H7 (cell line): Measurements from ENCODE around the gene ATP7B. TPM values are rescaled to one million over a fixed set of nuclear protein-coding genes. Genes with fewer than 3 reads are reported as not detected.
"Not testable (repeated sequence)": the region's sequence is repeated elsewhere in the genome, so short reads cannot be mapped to it uniquely, and the experiment has no call there.

ENCODE experiments used
- DNase-seq: peaks from one replicate; pipeline ENCODE4 v3.0.0; 2012
- H3K27me3 ChIP-seq: 2 replicates; pipeline ENCODE4 v1.6.0; 2011; ENCODE audit warnings: mild to moderate bottlenecking, low read length; ENCODE audit not compliant: control insufficient read depth, insufficient read depth
- H3K36me3 ChIP-seq: replicated peaks from 2 replicates; pipeline ENCODE4 v1.5.1; 2011; ENCODE audit warnings: low read length; ENCODE audit not compliant: control insufficient read depth, insufficient read depth
- H3K4me3 ChIP-seq: 2 replicates; pipeline ENCODE4 v1.5.1; 2011; ENCODE audit warnings: low read depth, mild to moderate bottlenecking, control low read depth, low read length, moderate library complexity; ENCODE audit not compliant: insufficient read depth
- total RNA-seq: library from RNA; depleted of rRNA; stranded (reverse); fragments of >200 nt; shearing (Covaris generic); gene quantifications from 2 replicates; pipeline ENCODE4 v1.2.3, GENCODE V29; 2014; rRNA removed

ATP7B gene
- 2.4 and 3.1 TPM in 2 replicates for total RNA-seq

DNA sequence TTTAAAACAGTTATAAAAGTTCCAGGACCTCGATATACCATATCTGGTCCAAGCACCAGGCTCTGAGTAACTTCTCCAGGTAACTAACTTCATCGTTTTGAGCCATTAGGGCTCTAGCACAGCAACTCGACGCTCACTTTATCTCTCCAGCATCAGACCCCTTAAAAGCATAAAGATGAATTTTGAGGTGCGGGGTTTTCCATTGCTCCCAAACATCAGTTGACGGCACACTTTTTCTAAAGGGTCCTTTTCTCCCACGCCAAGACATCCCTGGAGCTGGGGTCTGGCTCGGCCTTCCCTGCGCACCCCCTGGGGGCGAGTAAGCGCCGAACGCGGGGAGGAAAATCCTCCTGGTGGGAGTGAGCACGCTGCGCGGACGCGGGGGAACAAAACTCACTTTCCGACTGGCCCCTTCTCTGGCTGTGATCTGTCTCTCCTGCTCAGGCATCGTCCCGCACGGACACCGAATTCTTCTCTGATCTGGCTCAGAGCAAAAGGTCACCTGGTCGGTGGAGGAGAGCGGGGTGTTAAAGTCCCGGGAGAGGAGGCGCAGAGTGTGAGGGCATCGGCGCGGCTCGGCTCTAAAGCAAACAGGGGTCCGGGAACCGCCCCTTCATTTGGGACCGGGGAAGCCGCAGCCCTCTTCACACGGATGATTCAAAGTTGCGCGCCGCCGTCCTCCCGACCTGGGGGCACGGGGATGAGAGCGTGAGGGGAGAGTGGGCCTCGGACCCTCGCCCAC lies at the start of gene ATP7B:
Gene ATP7B (minus strand): TSS at position 561 of the 742 bp plus-strand sequence. CDS start 113 bp downstream, at position 448.
- Histone ChIP-seq H3K4me3 (peak within 1 kb of the TSS; percentile 93), H3K27me3 (peaks cover 23% of the 10 kb centered on the region), H3K36me3 (no peaks in the 10 kb centered on the region)
- DNase-seq, result peak; percentile 86

DNA sequence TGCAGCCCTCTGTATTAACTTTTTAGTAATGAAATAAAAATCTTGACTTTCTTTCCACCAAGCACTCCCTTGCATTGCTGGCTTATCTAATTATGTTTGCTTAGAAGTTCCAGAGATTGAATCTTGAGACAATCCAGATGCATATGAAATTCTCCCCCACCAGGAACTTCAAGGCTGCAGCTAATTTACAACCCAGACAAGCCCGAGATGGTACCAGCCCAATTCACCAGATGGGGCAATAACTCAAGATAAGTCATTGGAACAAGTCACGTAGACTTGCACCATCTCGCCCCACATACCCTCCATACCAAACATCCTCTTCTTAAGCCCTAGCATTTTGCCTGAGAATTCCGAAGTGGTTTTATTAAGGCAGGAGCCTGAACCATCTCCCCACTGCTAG lies 42.2 kb upstream of the ATP7B start:
- peak; percentile 13 for DNase-seq
- no peak overlapping the region for H3K4me3 ChIP-seq
- no peaks in the 10 kb centered on the region for H3K36me3 ChIP-seq
- no peaks in the 10 kb centered on the region for H3K27me3 ChIP-seq

GRCh38 chr13:52051400-52051799 lies 40.1 kb upstream of the ATP7B start:
- DNase-seq, result no peak
- Histone ChIP-seq H3K27me3 (no peaks in the 10 kb centered on the region), H3K36me3 (no peaks in the 10 kb centered on the region), H3K4me3 (no peak overlapping the region)

- H3K4me3 ChIP-seq, result no peak overlapping the region
- no peaks in the 10 kb centered on the region for H3K27me3 ChIP-seq
- no peak for DNase-seq
- H3K36me3 ChIP-seq, result no peaks in the 10 kb centered on the region
These were observed 37.3 kb upstream of the ATP7B start for GRCh38 chr13:52048516-52048915.

DNA sequence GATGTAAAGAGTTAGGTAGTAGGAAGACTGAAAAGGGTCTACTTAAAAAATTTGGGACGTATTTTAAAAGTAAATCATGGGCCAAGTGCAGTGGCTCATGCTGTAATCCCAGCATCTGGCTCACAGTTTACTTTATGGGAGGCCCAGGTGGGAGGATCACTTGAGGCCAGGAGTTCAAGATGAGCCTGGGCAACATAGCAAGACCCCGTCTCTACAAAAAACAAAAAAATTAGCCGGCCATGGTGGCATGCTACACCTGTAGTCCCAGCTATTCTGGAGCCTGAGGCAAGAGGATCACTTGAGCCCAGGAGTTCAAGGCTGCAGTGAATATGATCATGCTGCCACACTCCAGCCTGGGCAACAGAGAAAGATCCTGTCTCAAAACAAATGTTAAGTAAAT lies 36.2 kb upstream of the ATP7B start:
- no peak for DNase-seq

GRCh38 chr13:52043675-52044074 lies 32.4 kb upstream of the ATP7B start:
- Histone ChIP-seq H3K4me3 (no peak overlapping the region), H3K27me3 (no peaks in the 10 kb centered on the region), H3K36me3 (no peaks in the 10 kb centered on the region)
- no peak for DNase-seq

More for the DNA sequence above, 36.2 kb upstream of the ATP7B start:
- Histone ChIP-seq H3K27me3 (no peaks in the 10 kb centered on the region), H3K4me3 (no peak overlapping the region), H3K36me3 (no peaks in the 10 kb centered on the region)

GRCh38 chr13:52036037-52036436 lies 24.8 kb upstream of the ATP7B start:
- H3K36me3 ChIP-seq, result no peaks in the 10 kb centered on the region
- H3K4me3 ChIP-seq, result no peak overlapping the region
- no peak for DNase-seq
- no peaks in the 10 kb centered on the region for H3K27me3 ChIP-seq

GRCh38 chr13:52034616-52035226 lies 23.5 kb upstream of the ATP7B start:
- no peak for DNase-seq
- Histone ChIP-seq H3K27me3 (no peaks in the 10 kb centered on the region), H3K4me3 (no peak overlapping the region), H3K36me3 (no peaks in the 10 kb centered on the region; the same call in 1 of the 2 replicates)

DNA sequence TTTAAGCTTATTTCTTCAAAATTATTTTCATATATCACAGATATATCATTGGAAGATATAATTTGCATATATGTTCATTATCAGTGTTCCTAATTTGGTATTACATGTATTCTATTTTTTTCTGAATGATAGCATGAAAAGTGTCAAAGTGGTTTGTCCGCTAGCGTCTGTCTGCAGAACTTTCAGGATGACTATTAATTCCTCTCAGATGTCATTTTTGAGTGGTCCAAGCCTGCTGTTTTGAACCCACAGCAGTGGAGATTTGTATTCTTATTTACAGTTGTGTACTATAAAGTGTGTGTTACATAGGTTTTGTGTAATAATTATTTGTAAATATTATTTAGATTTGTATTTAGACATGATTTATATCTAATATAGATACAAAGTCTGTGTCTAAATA lies 21.8 kb upstream of the ATP7B start:
- Histone ChIP-seq H3K4me3 (no peak overlapping the region), H3K27me3 (no peaks in the 10 kb centered on the region), H3K36me3 (peaks cover 10% of the 10 kb centered on the region)
- no peak for DNase-seq

DNA sequence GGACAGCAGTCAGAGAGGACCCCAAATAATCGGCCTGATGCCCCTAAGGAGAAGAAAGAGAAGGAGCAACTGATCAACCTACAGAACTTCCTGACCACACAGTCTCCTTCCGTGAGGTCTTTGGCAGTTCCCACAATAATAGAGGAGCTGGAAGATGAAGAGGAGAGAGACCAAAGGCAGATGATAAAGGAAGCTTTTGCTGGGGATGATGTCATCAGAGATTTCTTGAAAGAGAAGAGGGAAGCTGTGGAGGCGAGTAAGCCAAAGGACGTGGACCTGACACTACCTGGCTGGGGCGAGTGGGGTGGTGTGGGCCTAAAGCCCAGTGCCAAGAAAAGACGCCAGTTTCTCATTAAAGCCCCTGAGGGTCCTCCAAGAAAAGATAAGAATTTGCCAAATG lies 19.2 kb upstream of the ATP7B start:
- not testable (repeated sequence) for DNase-seq, H3K27me3 ChIP-seq, H3K4me3 ChIP-seq
- peaks cover 22% of the 10 kb centered on the region for H3K36me3 ChIP-seq

- H3K4me3 ChIP-seq, result no peak overlapping the region
- peaks cover 25% of the 10 kb centered on the region for H3K36me3 ChIP-seq
- DNase-seq, result no peak
- H3K27me3 ChIP-seq, result no peaks in the 10 kb centered on the region
These were observed 18.3 kb upstream of the ATP7B start for GRCh38 chr13:52029569-52029968.

- Histone ChIP-seq H3K27me3 (no peaks in the 10 kb centered on the region), H3K36me3 (peaks cover 26% of the 10 kb centered on the region), H3K4me3 (no peak overlapping the region)
- DNase-seq, result no peak
These were observed 16.6 kb upstream of the ATP7B start for GRCh38 chr13:52027832-52028231.

DNA sequence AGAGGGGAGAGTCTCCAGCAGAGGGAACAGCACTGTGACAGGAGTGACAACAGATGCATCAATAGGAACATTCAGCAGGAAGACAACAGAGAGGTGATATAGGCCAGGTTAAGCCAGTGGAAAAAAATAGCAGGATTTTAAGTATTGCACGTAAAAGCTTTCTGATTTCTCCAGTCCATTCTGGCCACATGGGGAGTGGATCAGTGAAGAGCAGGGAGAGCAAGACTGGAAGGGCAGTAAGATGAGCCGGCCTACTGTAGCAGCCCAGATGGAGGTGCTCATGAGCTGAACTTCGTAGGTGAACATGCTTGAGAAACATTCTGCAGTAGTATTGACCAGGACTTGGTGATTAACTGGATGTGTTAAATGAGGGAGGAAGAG lies 15.0 kb upstream of the ATP7B start:
- Histone ChIP-seq H3K36me3 (peaks cover 31% of the 10 kb centered on the region), H3K4me3 (no peak overlapping the region), H3K27me3 (no peaks in the 10 kb centered on the region)
- DNase-seq, result peak; percentile 30

DNA sequence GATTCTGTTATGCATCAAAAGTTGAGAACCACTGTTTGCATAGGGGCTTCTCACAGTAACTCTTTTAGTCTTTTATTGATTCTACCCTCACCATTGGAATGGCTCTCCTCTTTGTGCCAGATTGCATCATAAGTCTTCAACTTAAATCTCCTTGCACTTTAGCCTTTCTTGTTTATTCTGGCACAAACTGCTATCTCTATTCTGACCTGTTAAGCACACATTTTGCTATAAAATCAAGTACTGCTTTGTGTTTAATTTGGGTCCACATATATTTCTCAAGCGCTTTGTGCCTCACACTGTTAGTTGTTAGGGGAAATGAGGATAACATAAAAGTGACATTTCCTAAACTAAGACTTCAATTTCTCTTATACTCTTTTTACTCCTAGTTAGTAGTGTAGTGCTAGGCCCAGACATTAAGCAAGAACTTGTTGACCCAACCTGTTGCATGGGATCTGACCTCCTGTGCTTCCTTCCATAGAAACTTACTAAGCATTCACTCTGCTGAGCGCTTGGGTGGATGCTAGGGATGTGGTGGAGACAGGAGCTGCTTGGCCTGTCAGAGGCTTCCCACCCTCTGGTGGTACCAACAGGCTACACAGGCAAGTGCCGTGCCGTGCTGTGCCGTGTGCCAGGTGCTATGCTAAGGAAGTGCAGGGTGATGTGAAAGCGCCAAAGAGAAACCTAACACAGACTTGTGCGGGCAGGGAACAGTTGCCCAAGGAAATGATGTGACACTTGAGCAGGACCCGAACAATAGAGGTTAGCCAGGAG lies 14.4 kb upstream of the ATP7B start:
- Histone ChIP-seq H3K27me3 (no peaks in the 10 kb centered on the region), H3K36me3 (peaks cover 31% of the 10 kb centered on the region)
- no peak for DNase-seq

GRCh38 chr13:52024481-52024880 lies 13.2 kb upstream of the ATP7B start, which contains the start of gene UTP14C:
Gene UTP14C, plus strand, starts transcription at chr13:52024691. Its CDS starts 4,114 bp downstream, at chr13:52028805.
- Histone ChIP-seq H3K4me3 (no peak within 1 kb of the TSS), H3K27me3 (no peaks in the 10 kb centered on the region), H3K36me3 (peaks cover 33% of the 10 kb centered on the region)
- no peak for DNase-seq

More for the DNA sequence above, 14.4 kb upstream of the ATP7B start:
- no peak overlapping the region for H3K4me3 ChIP-seq
